ENCODE measurements around the gene PRKCE.

DNA sequence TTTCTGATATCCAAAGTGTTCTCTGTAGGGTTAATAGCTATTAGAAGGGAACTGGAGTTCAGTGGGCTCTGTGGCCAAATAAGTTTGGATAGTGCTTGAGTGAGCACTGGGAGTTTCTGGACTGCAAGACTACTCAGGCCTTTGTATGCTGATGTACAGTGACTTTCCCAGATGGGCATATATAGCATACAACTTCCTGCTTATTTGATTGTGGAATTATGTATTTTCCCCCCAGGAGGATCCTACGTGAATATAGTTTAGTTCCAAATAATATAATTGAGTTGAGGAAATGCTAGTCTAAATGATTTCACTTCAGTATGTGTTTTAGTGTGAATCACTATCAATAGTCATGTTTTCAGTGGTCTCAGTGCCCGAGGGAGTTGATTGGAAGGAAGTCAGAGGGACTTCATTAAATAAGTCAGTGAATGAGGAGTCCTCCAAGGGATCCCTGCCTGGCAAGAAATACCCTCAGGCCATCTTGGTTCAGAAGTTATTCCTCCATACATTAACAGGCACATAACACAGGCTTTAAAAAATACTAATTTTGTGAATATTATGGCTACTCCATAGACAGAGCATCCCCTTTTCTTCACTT is 251.4 kb downstream of the PRKCE start:
- TF ChIP-seq SUZ12 (IDR thresholded peaks at IDR 0.05; ENCODE audit: extremely low read depth, insufficient read depth, insufficient read length) (no peak), YY1 (IDR thresholded peaks at IDR 0.05; ENCODE audit: insufficient read depth, insufficient read length) (no peak)

All from NT2/D1 (cell line).